Common myeloid progenitor, CD34-positive (primary cell): ENCODE measurements around the gene TTC7B.

Source experiments
- CTCF ChIA-PET: fragments of 350-600 bp; sonication (Branson Sonifier 250); formaldehyde crosslinking; loops from one replicate; lab custom pipeline; 2021; ENCODE audit warnings: antibody characterized with exemption; lab: Charles Lee
- POLR2A ChIA-PET: fragments of 350-600 bp; sonication (Branson Sonifier 250); formaldehyde crosslinking; loops from one replicate; lab custom pipeline; 2021; ENCODE audit warnings: antibody characterized with exemption; lab: Charles Lee
- DNase-seq, 3 donors: peaks; one replicate each; pipeline versions ENCODE4 v3.0.0 to v3.0.0-alpha.2; 2013
- H3K27ac ChIP-seq, 2 experiments: 1 replicate in 1 of 2; 2 replicates in 1 of 2; pipeline ENCODE4 v1.7.0; 2013; ENCODE audit warnings: inconsistent platforms in 2 of 2, low read length in 2 of 2, mild to moderate bottlenecking in 2 of 2, low read depth in 1 of 2, moderate library complexity in 1 of 2; ENCODE audit not compliant: severe bottlenecking in 2 of 2, insufficient read depth in 1 of 2, poor library complexity in 1 of 2
- H3K27me3 ChIP-seq, 5 experiments: replicated peaks in 2 of 5; 1 replicate in 3 of 5; 2 replicates in 2 of 5; pipeline versions ENCODE4 v1.6.1 to v1.7.0; 2013; ENCODE audit warnings: low read length in 4 of 5, mild to moderate bottlenecking in 2 of 5, moderate library complexity in 2 of 5, inconsistent platforms in 1 of 5; ENCODE audit not compliant: insufficient read depth in 5 of 5, control insufficient read depth in 4 of 5
- H3K36me3 ChIP-seq, 4 experiments: 1 replicate in 2 of 4; 2 replicates in 2 of 4; pipeline versions ENCODE4 v1.6.1 to v1.7.0; 2013; ENCODE audit warnings: low read length in 3 of 4, control low read depth in 1 of 4, mild to moderate bottlenecking in 1 of 4; ENCODE audit not compliant: control insufficient read depth in 4 of 4, insufficient read depth in 4 of 4
- H3K4me1 ChIP-seq, 4 experiments: 1 replicate in 3 of 4; 2 replicates in 1 of 4; pipeline versions ENCODE4 v1.6.1 to v1.7.1; 2013; ENCODE audit warnings: low read length in 3 of 4, mild to moderate bottlenecking in 3 of 4, control low read depth in 1 of 4, inconsistent platforms in 1 of 4, moderate library complexity in 1 of 4; ENCODE audit not compliant: control insufficient read depth in 4 of 4, insufficient read depth in 4 of 4; ENCODE audit errors: control extremely low read depth in 1 of 4
- H3K4me3 ChIP-seq, 7 experiments: 1 replicate in 4 of 7; 2 replicates in 3 of 7; pipeline versions ENCODE4 v1.5.1 to v1.7.0; 2013; ENCODE audit warnings: mild to moderate bottlenecking in 7 of 7, low read length in 6 of 7, moderate library complexity in 6 of 7, inconsistent platforms in 2 of 7, low read depth in 2 of 7, control low read depth in 1 of 7; ENCODE audit not compliant: insufficient read depth in 4 of 7, control insufficient read depth in 1 of 7; ENCODE audit errors: extremely low read depth in 1 of 7
- H3K9me3 ChIP-seq, 5 experiments: 1 replicate in 4 of 5; 2 replicates in 1 of 5; pipeline versions ENCODE4 v1.6.1 to v1.7.1; 2013; ENCODE audit warnings: low read length in 4 of 5, mild to moderate bottlenecking in 2 of 5, inconsistent platforms in 1 of 5, low read depth in 1 of 5, moderate library complexity in 1 of 5; ENCODE audit not compliant: control insufficient read depth in 4 of 5, insufficient read depth in 2 of 5; ENCODE audit errors: control extremely low read depth in 1 of 5
- WGBS: methylation state at CpG from one replicate; pipeline ENCODE4 v1.1.5; 2013; ENCODE audit not compliant: insufficient coverage; 5-methylcytosine and 5-hydroxymethylcytosine counted together

The TTC7B gene

DNA sequence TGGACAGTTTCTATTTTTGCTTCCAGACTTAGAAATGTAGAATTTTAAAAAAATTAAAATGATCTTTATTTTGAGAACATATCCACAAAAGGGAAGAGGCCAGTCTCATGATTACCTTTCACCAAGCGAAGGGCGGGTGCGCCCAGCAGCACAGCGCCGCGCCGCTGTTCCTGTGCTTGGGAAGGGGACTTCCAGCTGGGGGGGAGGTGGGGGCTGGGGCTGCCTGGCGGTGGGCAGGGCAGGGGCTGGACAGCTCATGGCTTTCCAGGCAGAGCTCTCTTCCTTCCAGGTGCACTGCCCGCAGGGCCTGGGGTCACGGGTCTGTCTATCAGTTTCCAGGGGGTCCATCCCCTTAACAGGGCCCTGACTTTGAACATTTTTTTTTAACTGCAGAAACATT, 199.9 kb downstream of the TTC7B start:
- Histone ChIP-seq H3K9me3 (no peaks in the 10 kb centered on the region), H3K27me3 (no peaks in the 10 kb centered on the region), H3K4me3 (no peak overlapping the region), H3K27ac (no peak overlapping the region), H3K36me3 (peaks cover 5 to 18% (median 13%) of the 10 kb centered on the region in 4 experiments), H3K4me1 (no peaks in the 10 kb centered on the region)
- 100% methylated on average over 8 of the region's 10 CpGs for WGBS
- DNase-seq: no peak
- CTCF ChIA-PET: no interaction called here
- POLR2A ChIA-PET: no interaction called here

DNA sequence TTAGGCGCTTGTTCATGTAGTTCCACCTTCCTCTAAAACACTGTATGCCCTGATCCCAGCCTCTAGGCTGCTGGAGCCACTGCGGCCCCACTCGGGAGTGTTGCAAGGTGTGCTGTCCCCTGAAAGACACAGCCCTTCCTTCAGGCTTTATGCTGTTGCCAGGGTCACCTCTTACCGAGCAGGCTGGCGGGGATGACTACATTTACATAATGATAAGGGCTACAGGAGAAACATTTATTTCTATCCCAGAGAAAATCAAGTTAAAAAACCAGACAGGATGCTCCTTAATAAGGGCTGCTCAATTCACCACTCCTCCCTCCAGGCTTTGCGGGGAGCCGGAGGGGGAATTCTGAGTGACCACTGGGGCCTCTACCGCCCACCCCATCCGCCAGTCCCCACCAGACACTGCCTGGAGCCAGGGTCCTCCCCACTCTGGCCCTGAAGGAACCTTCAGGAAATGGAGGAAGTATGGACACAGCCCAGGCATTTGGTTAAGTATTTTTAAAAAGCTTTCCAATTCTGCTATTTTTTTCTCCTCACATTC, 200.6 kb downstream of the TTC7B start:
- no peaks in the 10 kb centered on the region for H3K4me1 ChIP-seq
- no peaks in the 10 kb centered on the region for H3K9me3 ChIP-seq
- H3K36me3 ChIP-seq: peaks cover 5 to 18% (median 12%) of the 10 kb centered on the region in 4 experiments
- 97% methylated on average over 7 of the region's 9 CpGs for WGBS
- H3K27me3 ChIP-seq: no peaks in the 10 kb centered on the region
- H3K4me3 ChIP-seq: no peak overlapping the region
- H3K27ac ChIP-seq: no peak overlapping the region
- ChIA-PET CTCF (no interaction called here), POLR2A (no interaction called here)
- DNase-seq: no peak

DNA sequence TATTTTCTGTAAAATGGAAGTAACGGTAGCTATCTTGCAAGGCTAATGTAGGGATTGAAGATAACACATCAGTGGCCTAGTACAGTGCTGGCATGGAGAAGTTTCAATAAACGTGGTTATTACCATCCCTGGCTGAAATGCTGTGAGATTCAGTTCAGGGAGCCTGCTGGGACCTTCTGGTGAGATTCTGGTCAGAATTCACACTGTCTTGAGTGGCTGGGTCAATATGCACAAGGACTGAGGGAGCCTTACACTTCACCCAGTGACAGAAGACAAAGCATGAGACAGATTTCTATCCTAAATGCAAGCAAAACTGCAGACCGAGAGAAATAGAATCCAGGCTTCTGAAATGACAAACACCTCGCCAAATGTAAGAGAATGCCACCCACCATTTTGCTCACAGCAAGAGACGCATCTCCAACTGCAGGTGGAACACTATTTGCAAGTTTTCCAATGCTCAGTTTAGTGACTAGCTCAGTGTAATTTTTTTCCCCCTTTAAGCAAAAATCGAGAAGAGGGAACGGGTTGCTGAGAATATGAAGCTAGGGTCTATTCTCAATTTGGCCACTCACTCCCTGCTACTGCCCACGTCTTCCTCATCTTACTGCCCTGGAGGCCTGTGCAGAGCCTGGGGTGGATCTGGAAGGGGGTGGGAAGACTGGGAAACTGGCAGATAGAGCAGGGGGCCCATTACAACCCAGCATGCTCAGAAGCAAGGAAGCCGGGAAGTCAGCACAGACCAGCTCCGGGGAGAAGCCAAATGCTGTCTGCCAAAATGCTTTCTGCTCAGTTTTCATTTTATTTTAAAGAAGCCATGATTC, 201.3 kb downstream of the TTC7B start:
- Histone ChIP-seq H3K27ac (no peak overlapping the region), H3K36me3 (peaks cover 0 to 18% (median 13%) of the 10 kb centered on the region in 4 experiments), H3K4me3 (no peak overlapping the region), H3K9me3 (no peaks in the 10 kb centered on the region), H3K4me1 (no peaks in the 10 kb centered on the region), H3K27me3 (no peaks in the 10 kb centered on the region)
- 94% methylated on average over 8 of the region's 10 CpGs for WGBS
- POLR2A ChIA-PET: no interaction called here
- no peak for DNase-seq
- CTCF ChIA-PET: interaction anchor here (1.2 to 1.4 kb wide), 3 partner anchors 8 to 14 kb away, joined by 3 read pairs; no protein-coding TSS in a partner anchor

DNA sequence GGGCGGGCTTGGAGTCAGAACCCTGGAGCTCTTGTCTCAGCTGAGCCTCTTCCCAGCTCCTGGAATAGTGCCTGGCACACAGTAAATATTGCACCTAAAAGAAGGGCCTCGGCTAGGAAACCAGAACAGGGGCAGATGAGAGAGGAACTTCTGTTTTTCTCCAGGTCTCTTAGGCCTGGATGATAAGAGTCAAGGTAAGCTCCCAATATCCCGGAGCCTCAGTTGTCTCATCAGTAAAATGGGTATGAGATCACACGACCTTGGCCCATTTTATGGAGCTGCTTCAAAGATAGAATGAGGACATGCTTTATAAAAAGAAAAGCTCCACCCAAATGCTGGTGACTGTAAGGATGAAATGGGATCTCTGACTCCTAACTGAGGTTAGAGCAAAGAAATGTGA, 202.2 kb downstream of the TTC7B start:
- H3K4me3 ChIP-seq: no peak overlapping the region
- POLR2A ChIA-PET: no interaction called here
- H3K27ac ChIP-seq: no peak overlapping the region
- H3K36me3 ChIP-seq: peaks cover 0 to 15% (median 9%) of the 10 kb centered on the region in 4 experiments
- H3K4me1 ChIP-seq: no peaks in the 10 kb centered on the region
- H3K9me3 ChIP-seq: no peaks in the 10 kb centered on the region
- no peak for DNase-seq
- WGBS: 100% methylated on average over 2 of the region's 4 CpGs
- H3K27me3 ChIP-seq: no peaks in the 10 kb centered on the region
- CTCF ChIA-PET: interaction anchor here (1.2 to 1.7 kb wide), 4 partner anchors 9 to 83 kb away, joined by 3 to 8 read pairs (median 3); no protein-coding TSS in a partner anchor

DNA sequence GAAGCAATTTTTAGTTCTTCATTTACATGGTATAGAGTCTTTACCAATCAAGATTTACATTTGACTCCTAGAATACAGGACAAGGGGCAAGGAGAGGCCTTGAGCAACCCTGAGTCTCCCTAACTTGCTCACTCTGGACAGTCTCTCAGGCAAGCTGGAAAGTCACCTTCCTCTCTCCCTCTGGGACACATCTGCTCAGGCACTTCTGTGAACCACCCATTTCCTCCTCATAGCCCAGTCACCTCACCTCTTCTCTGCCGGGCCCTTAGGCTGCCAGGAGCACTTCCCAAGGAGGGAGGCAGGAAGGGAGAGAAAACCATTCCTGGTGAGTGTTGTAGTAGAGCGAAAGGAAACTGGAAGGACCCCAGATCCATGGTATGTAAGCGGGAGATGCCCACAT, 202.8 kb downstream of the TTC7B start:
- Histone ChIP-seq H3K27ac (no peak overlapping the region), H3K36me3 (peaks cover 0 to 18% (median 9%) of the 10 kb centered on the region in 4 experiments), H3K4me3 (no peak overlapping the region), H3K27me3 (no peaks in the 10 kb centered on the region), H3K4me1 (no peaks in the 10 kb centered on the region), H3K9me3 (no peaks in the 10 kb centered on the region)
- WGBS: 80% methylated on average over 1 of the region's 3 CpGs
- no peak for DNase-seq
- CTCF ChIA-PET: interaction anchor here (1.3 to 1.7 kb wide), 3 partner anchors 12 to 83 kb away, joined by 3 to 8 read pairs (median 3); no protein-coding TSS in a partner anchor
- POLR2A ChIA-PET: no interaction called here

DNA sequence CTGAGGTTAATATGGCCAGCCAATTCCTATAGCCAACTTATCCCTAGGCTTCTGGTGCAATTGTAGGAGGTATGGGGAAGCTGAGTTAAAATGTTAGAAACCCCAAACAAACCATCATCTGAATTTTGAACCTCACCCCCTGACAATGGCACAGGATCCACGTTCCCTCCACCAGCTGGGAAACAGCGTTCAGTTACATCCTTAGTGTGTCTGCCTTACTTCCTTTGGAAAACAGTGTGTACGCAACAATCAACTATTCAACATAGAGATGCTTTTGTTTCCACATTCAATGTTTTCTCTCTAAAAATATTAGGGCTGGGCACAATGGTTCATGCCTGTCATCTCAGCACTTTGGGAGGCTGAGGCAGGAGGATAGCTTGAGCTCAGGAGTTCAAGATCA, 203.4 kb downstream of the TTC7B start:
- Histone ChIP-seq H3K27ac (no peak overlapping the region), H3K4me1 (no peaks in the 10 kb centered on the region), H3K27me3 (no peaks in the 10 kb centered on the region), H3K36me3 (peaks cover 0 to 15% (median 9%) of the 10 kb centered on the region in 4 experiments), H3K4me3 (no peak overlapping the region), H3K9me3 (no peaks in the 10 kb centered on the region)
- POLR2A ChIA-PET: no interaction called here
- CTCF ChIA-PET: interaction anchor here (1.7 kb wide), 1 partner anchor 84 kb away, joined by 8 read pairs; no protein-coding TSS in a partner anchor
- no peak for DNase-seq
- WGBS: 100% methylated on average over 3 of the region's 3 CpGs

DNA sequence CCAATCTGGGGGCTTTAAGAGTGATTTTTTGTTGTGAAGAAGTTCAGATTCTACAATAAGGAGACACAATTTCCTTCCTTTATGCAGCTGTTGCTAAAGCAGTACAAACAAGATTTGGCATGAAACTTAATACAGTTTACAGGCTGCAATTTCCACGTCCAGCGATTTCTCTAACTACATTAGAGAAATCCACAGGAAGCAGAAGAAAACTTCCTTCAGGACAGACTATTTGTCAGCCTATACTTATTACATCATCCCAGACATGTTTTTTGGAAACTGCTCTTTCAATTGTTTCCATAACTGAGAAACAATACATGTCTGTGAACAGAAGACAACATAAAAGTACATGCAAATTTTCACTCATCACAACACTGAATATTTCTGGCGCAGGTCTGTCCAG, 204.3 kb downstream of the TTC7B start:
- Histone ChIP-seq H3K36me3 (peaks cover 0 to 15% (median 10%) of the 10 kb centered on the region in 4 experiments), H3K27me3 (no peaks in the 10 kb centered on the region), H3K4me1 (no peaks in the 10 kb centered on the region), H3K9me3 (no peaks in the 10 kb centered on the region), H3K27ac (no peak overlapping the region), H3K4me3 (no peak overlapping the region)
- ChIA-PET CTCF (interaction anchor here (1.1 kb wide), 1 partner anchor 10 kb away, joined by 3 read pairs; no protein-coding TSS in a partner anchor), POLR2A (no interaction called here)
- no peak for DNase-seq
- 93% methylated on average over 3 of the region's 3 CpGs for WGBS
